HG03439 (cell line): ENCODE data around the gene HDAC7.

Experiments
- ATAC-seq: cut with Tn5 transposase; IDR thresholded peaks from one replicate; pipeline ENCODE4 v1.9.1; 2021; ENCODE audit warnings: mild to moderate bottlenecking, moderate library complexity; ENCODE audit not compliant: unreplicated experiment

Gene HDAC7

GRCh38 chr12:47819896-47820630 is at the start of gene HDAC7:
Gene HDAC7, minus strand, starts transcription at chr12:47819903. Its CDS starts 118 bp downstream, at chr12:47819785.
- peak; percentile 32 for ATAC-seq

- peak; percentile 63 for ATAC-seq
Observed at GRCh38 chr12:47868552-47869031, 48.9 kb upstream of the HDAC7 start.

GRCh38 chr12:47868041-47868440 is 48.3 kb upstream of the HDAC7 start:
- peak; percentile 15 for ATAC-seq

- no peak for ATAC-seq
Observed at GRCh38 chr12:47867495-47867941, 47.8 kb upstream of the HDAC7 start.

- no peak for ATAC-seq
Observed at GRCh38 chr12:47864646-47865235, 45.0 kb upstream of the HDAC7 start.

GRCh38 chr12:47863985-47864384 is 44.3 kb upstream of the HDAC7 start:
- no peak for ATAC-seq

- no peak for ATAC-seq
Observed at GRCh38 chr12:47863467-47863866, 43.8 kb upstream of the HDAC7 start.

- no peak for ATAC-seq
Observed at GRCh38 chr12:47862881-47863280, 43.2 kb upstream of the HDAC7 start.

GRCh38 chr12:47862167-47862750 is 42.6 kb upstream of the HDAC7 start:
- ATAC-seq: no peak

- ATAC-seq: no peak
Observed at GRCh38 chr12:47860873-47861272, 41.2 kb upstream of the HDAC7 start.

GRCh38 chr12:47860279-47860841 is 40.7 kb upstream of the HDAC7 start:
- ATAC-seq: no peak

- ATAC-seq: no peak
Observed at GRCh38 chr12:47858511-47859266, 39.0 kb upstream of the HDAC7 start.

GRCh38 chr12:47856721-47857575 is 37.2 kb upstream of the HDAC7 start:
- ATAC-seq: no peak

- ATAC-seq: no peak
Observed at GRCh38 chr12:47856094-47856493, 36.4 kb upstream of the HDAC7 start.

GRCh38 chr12:47855502-47855901 is 35.8 kb upstream of the HDAC7 start:
- no peak for ATAC-seq

- ATAC-seq: no peak
Observed at GRCh38 chr12:47854531-47854930, 34.8 kb upstream of the HDAC7 start.

GRCh38 chr12:47852096-47852571 is 32.4 kb upstream of the HDAC7 start:
- ATAC-seq: no peak

GRCh38 chr12:47851303-47851952 is 31.7 kb upstream of the HDAC7 start:
- ATAC-seq: no peak
